GM13976 (cell line): ENCODE data around the gene EEF1A2.

ENCODE experiments used
- DNase-seq: peaks from one replicate; pipeline ENCODE4 v3.0.0; 2012; ENCODE audit warnings: low spot score
- in situ Hi-C: fragments of 300-500 bp; cut with MboI; formaldehyde crosslinking; loops from one replicate; pipeline ENCODE4 v1.12.0; 2022; ENCODE audit warnings: low sequenced_read_pairs, mixed read lengths, inconsistent platforms; ENCODE audit not compliant: unreplicated experiment
- TF ChIP-seq, protein P1 (sequence below): IDR thresholded peaks from 2 replicates; pipeline ENCODE4 v1.5.1; 2012; ENCODE audit warnings: borderline replicate concordance, mild to moderate bottlenecking; ENCODE audit not compliant: insufficient read depth; ENCODE audit errors: extremely low read depth, missing control alignments, control extremely low read depth

EEF1A2 gene

DNA sequence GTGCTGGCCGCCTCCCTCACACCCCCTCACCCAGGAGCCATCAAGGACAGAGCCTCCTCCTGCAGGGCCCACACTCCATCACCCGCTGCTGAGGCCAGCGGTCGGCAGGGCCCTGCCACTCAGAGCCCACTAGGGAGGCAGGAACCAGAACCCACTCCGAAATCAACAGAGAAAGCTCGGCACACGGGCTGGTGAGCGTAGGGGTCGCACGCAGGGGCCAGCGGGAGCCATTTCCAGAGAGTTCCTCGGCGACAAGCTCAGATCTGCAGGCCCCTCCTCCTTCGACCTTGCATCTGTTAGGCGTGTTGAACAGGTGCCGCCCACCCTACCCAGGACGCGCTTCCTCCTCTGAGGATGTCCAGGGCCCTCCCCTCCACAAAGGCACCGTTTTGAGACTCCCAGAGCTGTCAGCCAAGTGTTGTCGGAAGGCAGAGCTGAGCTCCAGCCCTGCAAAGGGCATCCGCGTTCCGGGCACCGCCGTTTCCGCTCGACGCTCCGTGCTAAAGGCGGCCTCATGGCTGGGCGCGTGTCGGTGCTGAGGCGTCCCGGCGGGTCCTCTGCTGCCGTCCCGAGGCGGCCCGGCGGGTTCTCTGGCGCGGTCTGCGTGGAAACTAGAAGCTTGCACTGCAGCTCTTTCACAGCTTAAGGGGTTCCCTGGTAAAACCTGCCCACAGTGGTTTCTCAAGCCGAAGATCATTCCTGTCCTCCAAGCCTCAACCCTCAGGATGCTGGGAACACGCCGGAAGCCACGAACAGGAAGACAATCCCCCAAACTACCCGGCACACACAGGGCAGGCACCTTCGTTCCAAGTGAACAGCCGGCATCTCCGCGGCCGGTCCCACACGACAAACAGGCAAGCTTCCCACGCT lies 33.3 kb downstream of the EEF1A2 start:
- in situ Hi-C loops = no loop called here
- no peak for DNase-seq
- TF ChIP-seq, protein P1, sequence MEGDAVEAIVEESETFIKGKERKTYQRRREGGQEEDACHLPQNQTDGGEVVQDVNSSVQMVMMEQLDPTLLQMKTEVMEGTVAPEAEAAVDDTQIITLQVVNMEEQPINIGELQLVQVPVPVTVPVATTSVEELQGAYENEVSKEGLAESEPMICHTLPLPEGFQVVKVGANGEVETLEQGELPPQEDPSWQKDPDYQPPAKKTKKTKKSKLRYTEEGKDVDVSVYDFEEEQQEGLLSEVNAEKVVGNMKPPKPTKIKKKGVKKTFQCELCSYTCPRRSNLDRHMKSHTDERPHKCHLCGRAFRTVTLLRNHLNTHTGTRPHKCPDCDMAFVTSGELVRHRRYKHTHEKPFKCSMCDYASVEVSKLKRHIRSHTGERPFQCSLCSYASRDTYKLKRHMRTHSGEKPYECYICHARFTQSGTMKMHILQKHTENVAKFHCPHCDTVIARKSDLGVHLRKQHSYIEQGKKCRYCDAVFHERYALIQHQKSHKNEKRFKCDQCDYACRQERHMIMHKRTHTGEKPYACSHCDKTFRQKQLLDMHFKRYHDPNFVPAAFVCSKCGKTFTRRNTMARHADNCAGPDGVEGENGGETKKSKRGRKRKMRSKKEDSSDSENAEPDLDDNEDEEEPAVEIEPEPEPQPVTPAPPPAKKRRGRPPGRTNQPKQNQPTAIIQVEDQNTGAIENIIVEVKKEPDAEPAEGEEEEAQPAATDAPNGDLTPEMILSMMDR = no peak

DNA sequence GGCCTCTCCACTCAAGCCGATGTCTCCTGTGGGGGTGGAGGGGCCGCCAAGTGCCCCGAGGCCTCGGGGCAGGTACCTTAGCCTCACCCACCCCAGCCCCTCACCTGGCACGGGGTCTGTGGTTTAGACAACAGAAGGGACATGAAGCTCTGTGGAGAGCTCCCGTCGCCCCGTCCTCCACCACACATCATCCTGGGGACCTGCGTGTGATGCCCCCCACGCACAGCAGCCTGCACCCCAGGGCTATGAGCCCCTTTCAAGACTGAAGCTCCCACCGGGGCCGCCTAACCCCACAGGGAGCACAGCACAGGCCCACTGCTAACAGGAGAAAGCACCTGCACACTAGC lies 34.6 kb downstream of the EEF1A2 start:
- in situ Hi-C loops = no loop called here
- TF ChIP-seq, protein P1 = no peak
- DNase-seq = no peak

DNA sequence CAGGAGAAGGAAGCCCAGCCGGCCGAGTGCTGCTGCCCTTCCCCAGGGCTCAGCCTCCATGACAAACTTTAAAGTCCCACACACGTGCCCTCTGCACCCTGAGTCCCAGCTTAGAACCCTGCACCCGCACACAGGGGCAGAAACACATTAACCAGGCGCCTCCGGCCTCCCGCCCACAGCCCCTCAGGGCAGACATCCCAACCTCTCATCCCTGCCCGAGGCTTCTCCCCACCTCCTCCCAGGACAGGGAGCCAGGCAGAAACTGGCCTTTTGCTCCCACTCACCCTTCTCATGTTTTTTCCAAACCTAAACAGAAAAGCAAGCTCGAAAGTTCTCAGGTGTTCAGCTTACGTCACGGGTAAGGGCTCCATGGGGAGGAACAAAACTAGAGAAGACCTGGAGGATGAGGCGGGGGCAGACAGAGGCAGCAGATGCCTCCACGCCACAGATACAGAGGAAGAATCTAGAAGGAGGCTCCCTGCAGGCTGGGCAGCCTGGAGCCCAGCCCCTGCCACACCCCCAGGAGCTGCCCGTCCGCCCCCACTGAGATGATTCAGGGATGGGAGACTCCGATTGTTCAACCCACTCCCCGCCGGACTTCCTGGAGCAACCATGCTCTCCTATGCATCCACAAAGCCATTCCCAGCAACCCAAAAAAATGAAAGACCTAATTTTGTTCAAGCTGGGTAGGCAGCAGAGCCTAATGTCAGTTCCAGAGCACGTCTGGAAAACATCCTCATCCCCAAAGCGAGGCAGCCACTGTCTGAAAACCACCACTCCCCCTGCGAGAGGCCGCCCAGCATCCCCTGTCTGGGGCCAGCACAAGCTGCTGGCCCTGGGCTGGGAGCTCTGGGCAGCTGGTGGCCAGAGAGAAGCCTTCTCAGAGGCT lies 35.2 kb downstream of the EEF1A2 start:
- no peak for DNase-seq
- TF ChIP-seq, protein P1 = no peak
- in situ Hi-C loops = no loop called here

DNA sequence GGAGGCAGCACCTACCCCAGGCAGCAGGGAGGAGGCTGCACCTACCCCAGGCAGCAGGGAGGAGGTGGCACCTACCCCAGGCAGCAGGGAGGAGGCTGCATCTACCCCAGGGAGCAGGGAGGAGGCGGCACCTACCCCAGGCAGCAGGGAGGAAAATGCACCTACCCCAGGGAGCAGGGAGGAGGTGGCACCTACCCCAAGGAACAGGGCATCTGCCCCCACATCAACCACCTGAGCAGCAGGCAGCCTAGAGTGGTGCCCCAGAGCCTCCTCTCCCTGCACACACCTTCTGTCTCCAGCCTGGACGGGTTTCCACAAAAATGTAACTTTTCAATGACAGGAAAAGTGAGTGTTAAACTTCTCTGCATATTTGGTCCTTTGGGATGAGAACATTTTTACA lies 36.6 kb downstream of the EEF1A2 start:
- TF ChIP-seq, protein P1 = no peak
- in situ Hi-C loops = no loop called here
- no peak for DNase-seq

DNA sequence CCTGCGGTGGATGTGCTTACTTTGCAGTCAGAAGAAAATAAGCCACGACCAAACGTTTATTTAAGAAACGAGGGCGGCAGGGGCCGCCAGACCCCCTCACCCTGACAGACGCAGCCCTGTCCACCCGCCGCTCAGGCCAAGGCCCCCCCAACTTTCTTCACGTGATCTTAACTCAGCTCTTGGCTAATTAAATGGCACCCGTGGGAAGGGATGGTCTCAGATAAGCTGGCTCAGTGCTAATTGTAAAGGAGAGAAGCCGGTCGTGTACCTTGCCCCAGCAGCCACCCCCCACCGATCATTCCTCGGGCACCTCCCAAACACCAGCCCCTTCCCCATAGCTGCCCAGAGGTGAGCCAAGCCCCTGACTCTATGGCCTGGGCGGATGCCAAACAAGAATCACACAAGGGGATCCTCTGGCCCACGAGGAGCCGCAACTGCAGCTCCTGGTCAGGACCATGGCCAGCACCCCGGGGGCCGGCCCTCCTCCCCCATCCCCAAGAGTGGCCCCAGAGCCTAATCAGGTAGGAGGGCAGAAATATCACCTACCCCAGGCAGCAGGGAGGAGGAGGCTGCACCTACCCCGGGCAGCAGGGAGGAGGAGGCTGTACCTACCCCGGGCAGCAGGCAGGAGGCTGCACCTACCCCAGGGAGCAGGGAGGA lies 37.6 kb downstream of the EEF1A2 start:
- no peak for DNase-seq
- TF ChIP-seq, protein P1 = no peak
- in situ Hi-C loops = no loop called here

DNA sequence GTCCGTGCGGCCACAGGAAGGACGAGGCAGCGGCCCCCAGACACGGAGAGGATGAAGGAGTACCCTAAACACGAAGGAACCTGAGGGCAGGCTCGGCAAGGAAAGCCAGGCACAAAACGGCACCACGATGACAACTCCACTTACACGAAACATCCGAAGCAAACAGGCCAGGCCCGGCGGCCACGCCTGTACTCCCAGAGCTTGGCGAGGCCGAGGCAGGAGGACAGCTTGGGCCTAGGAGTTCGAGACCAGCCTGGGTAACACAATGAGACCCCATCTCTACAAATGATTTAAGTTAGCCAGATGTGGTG lies 39.9 kb downstream of the EEF1A2 start:
- DNase-seq = no peak
- TF ChIP-seq, protein P1 = no peak
- in situ Hi-C loops = no loop called here
